Measurements from ENCODE around the gene RFX2.

Gene RFX2

GRCh38 chr19:6042776-6043726 lies 67.2 kb downstream of the RFX2 start:
- no peak for TF ChIP-seq ISL1 (CRISPR knock-in tag; IDR thresholded peaks at IDR 0.05)
- no peak for TF ChIP-seq ZNF70 (CRISPR knock-in tag; IDR thresholded peaks at IDR 0.05)
- no peak for TF ChIP-seq ARNTL (CRISPR knock-in tag; IDR thresholded peaks at IDR 0.05; ENCODE audit: borderline replicate concordance, low read depth)
- no peak for ATAC-seq

- ATAC-seq = no peak
- no peak for TF ChIP-seq ZFP30 (CRISPR knock-in tag; IDR thresholded peaks at IDR 0.05)
- TF ChIP-seq ZFP3 (CRISPR knock-in tag; IDR thresholded peaks at IDR 0.05) = no peak
- no peak for TF ChIP-seq ZC3H10 (CRISPR knock-in tag; IDR thresholded peaks at IDR 0.05)
- no peak for TF ChIP-seq GLIS3 (CRISPR knock-in tag; IDR thresholded peaks at IDR 0.05)
- TF ChIP-seq OSR1 (CRISPR knock-in tag; IDR thresholded peaks at IDR 0.05) = no peak
- TF ChIP-seq ZNF8 (CRISPR knock-in tag; IDR thresholded peaks at IDR 0.05) = no peak
- no peak for TF ChIP-seq CSRNP3 (CRISPR knock-in tag; IDR thresholded peaks at IDR 0.05)
- TF ChIP-seq ZNF70 (CRISPR knock-in tag; IDR thresholded peaks at IDR 0.05) = no peak
- no peak for TF ChIP-seq TCF4 (CRISPR knock-in tag; IDR thresholded peaks at IDR 0.05; ENCODE audit: borderline replicate concordance)
- no peak for TF ChIP-seq ESRRG (CRISPR knock-in tag; IDR thresholded peaks at IDR 0.05)
- no peak for TF ChIP-seq ARNTL (CRISPR knock-in tag; IDR thresholded peaks at IDR 0.05; ENCODE audit: borderline replicate concordance, low read depth)
- no peak for TF ChIP-seq ZNF565 (CRISPR knock-in tag; conservative IDR thresholded peaks at IDR 0.05; ENCODE audit: low read depth)
- no peak for TF ChIP-seq SNAI2 (CRISPR knock-in tag; IDR thresholded peaks at IDR 0.05)
- TF ChIP-seq CREB5 (CRISPR knock-in tag; IDR thresholded peaks at IDR 0.05; ENCODE audit: low read depth) = no peak
- no peak for TF ChIP-seq PATZ1 (CRISPR knock-in tag; IDR thresholded peaks at IDR 0.05; ENCODE audit: borderline replicate concordance)
- TF ChIP-seq POU6F1 (CRISPR knock-in tag; IDR thresholded peaks at IDR 0.05; ENCODE audit: borderline replicate concordance, low read depth) = no peak
- no peak for TF ChIP-seq CSDC2 (CRISPR knock-in tag; IDR thresholded peaks at IDR 0.05)
- TF ChIP-seq TOX (CRISPR knock-in tag; IDR thresholded peaks at IDR 0.05; ENCODE audit: borderline replicate concordance) = no peak
- no peak for TF ChIP-seq RARB (CRISPR knock-in tag; IDR thresholded peaks at IDR 0.05)
Observed at GRCh38 chr19:6041991-6042481, 68.3 kb downstream of the RFX2 start.

- no peak for ATAC-seq
- TF ChIP-seq BACH2 (CRISPR knock-in tag; IDR thresholded peaks at IDR 0.05; ENCODE audit: borderline replicate concordance) = no peak
- TF ChIP-seq SNAI2 (CRISPR knock-in tag; IDR thresholded peaks at IDR 0.05) = no peak
- no peak for TF ChIP-seq ZC3H10 (CRISPR knock-in tag; IDR thresholded peaks at IDR 0.05)
- no peak for TF ChIP-seq GLIS3 (CRISPR knock-in tag; IDR thresholded peaks at IDR 0.05)
- TF ChIP-seq PATZ1 (CRISPR knock-in tag; IDR thresholded peaks at IDR 0.05; ENCODE audit: borderline replicate concordance) = no peak
- no peak for TF ChIP-seq CREB5 (CRISPR knock-in tag; IDR thresholded peaks at IDR 0.05; ENCODE audit: low read depth)
- no peak for TF ChIP-seq POU6F1 (CRISPR knock-in tag; IDR thresholded peaks at IDR 0.05; ENCODE audit: borderline replicate concordance, low read depth)
- TF ChIP-seq TSHZ2 (CRISPR knock-in tag; IDR thresholded peaks at IDR 0.05) = no peak
- TF ChIP-seq ISL1 (CRISPR knock-in tag; IDR thresholded peaks at IDR 0.05) = no peak
- no peak for TF ChIP-seq ZNF565 (CRISPR knock-in tag; conservative IDR thresholded peaks at IDR 0.05; ENCODE audit: low read depth)
- no peak for TF ChIP-seq RARB (CRISPR knock-in tag; IDR thresholded peaks at IDR 0.05)
Observed at GRCh38 chr19:6041071-6041470, 69.2 kb downstream of the RFX2 start.
